ENCODE results near the gene SON. TPM values are rescaled to one million over a fixed set of nuclear protein-coding genes. Genes with fewer than 3 reads are reported as not detected.

SON gene
- total RNA-seq, 1 donor from 2014 or later: 95.0 TPM

DNA sequence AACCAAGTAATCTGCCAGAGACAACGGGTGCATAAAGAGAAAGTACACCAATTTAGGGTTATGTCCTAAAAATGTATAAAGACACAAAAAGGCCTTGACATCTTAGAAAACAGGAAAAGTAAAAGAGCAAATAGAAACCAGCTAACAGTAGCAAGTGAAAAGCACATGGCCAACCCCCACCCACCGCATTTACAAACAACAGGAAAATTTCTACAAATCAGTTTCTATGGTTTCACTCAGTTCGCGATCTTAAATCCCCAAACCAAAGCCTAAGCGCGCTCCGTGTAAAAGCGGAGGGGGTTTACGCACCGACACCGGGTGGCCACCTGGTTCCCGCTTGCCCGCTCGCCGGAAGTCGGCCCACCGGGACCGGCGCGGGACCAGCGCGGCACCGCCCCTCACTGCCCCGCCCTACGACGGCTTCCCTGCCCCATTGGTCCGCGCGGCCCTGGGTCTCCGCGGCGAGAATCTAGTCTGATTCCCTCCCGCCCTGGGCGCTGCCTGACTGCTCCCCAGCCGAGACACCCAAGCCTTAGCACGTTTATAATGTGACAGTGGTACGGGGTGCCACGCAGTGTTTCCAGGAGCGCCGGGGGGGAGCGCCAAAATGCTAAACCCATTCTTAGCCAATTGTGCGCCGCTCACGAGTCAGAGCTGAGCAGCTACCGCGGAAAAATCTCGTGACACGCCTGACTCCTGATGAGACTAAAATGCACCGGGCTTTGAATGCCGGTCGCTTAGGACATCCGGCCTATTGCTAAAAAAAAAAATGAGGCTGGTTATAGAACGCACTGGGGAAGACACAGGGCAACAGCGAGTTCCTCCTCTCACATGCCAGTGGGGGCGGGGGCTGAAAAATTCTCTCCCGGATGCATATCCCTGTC lies 840 bp upstream of the SON start, which contains the start of gene GART:
TSS of gene GART (minus strand) at position 362 of the 884 bp plus-strand sequence. CDS start 2,802 bp downstream, outside the sequence.
- DNase-seq (ENCODE audit: low spot score in 2 of 2) (peak; percentile 66 to 69), FAIRE-seq (no peak)

DNA sequence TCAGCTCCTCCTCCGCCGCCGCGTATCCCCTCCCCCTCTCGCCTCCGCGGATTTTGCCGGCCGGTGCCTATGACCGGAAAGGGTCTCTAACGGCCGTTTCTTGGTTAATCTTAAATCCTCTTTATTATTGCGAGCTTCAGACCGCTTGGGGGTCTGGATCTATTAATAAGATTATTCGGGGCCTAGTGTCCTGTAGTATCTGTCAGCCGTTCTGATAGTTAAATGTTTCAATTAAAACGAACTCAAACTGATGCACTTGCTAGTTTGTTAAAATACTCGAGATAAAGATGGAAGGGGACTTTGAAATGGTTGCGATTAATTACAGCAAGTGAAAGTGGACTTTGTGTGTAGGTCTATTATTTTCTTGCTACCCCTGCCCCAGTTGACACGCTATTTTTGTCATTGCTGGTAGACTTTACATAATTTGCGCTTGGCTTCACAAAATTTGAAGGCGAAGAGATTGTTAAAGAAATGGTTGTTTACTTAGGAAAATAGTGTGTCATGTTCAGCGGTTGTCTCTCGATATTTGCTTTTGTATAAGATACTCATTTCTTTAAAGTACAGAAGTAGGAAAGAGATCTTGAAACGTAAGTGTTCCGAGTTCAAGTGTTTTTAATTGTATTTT lies 779 bp downstream of the SON start:
- DNase-seq (ENCODE audit: low spot score in 2 of 2): no peak
- FAIRE-seq: no peak

DNA sequence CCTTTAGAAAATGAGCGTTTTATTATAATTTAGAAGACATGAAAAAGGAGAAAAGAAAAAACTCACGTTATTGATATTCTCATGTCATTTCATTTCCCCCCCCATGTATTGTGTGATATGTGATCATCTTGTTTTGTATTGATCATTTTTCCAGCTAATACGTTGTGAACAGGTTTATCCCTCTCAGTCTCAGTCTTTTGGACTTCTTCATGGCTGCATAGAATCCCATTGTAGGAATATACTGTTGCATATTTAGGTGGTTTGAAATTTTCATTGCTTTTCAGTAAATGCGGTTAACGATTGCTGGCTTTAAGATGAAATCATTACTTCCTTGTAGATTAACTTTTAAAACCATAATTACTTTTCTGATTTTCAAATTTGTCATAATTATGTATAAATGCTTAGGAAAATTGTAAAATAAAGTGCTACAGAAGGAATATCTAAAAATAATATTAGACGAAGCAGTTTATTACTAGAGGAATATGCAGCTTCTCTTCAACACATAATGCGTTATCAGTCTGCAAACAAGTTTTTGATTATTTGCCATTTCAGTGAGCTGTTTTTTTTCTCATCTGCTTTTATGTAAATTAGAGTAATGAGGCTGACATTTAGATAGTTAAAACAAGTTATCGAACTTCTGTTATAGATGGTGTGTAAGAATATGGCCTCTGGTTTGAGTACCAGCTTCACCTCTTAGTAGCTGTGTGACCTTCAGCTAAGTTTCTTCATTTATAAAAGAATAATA lies 1.8 kb downstream of the SON start:
- FAIRE-seq (no peak), DNase-seq (ENCODE audit: low spot score in 2 of 2) (no peak)

DNA sequence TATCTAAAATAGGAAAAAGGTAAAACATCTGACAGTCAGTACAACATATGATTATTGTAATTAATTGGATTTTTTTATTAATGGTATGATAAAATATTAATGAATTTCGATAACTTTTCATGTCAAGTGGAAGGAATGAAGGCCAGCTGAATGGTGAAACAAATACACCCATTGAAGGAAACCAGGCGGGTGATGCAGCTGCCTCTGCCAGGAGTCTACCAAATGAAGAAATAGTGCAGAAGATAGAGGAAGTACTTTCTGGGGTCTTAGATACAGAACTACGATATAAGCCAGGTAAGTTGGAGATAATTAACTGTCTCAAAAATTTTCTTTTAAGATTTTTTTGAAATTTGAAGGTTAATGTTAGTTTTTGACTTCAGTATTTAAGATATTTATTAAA lies 3.2 kb downstream of the SON start:
- FAIRE-seq: no peak

DNA sequence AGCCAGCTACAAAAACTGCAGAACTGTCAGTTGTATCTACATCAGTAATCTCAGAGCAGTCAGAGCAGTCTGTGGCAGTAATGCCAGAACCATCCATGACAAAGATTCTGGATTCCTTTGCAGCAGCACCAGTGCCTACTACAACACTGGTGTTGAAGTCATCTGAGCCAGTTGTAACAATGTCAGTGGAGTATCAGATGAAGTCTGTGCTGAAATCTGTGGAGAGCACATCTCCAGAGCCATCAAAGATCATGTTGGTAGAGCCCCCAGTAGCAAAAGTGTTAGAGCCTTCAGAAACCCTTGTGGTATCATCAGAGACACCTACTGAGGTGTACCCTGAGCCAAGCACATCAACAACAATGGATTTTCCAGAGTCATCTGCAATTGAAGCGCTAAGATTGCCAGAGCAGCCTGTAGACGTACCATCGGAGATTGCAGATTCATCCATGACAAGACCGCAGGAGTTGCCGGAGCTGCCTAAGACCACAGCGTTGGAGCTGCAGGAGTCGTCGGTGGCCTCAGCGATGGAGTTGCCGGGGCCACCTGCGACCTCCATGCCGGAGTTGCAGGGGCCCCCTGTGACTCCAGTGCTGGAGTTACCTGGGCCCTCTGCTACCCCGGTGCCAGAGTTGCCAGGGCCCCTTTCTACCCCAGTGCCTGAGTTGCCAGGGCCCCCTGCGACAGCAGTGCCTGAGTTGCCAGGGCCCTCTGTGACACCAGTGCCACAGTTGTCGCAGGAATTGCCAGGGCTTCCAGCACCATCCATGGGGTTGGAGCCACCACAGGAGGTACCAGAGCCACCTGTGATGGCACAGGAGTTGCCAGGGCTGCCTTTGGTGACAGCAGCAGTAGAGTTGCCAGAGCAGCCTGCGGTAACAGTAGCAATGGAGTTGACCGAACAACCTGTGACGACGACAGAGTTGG lies 7.3 kb downstream of the SON start:
- no peak for FAIRE-seq
- DNase-seq (ENCODE audit: low spot score in 2 of 2): no peak

More for the DNA sequence above, 3.2 kb downstream of the SON start:
- no peak for DNase-seq (ENCODE audit: low spot score in 2 of 2)

DNA sequence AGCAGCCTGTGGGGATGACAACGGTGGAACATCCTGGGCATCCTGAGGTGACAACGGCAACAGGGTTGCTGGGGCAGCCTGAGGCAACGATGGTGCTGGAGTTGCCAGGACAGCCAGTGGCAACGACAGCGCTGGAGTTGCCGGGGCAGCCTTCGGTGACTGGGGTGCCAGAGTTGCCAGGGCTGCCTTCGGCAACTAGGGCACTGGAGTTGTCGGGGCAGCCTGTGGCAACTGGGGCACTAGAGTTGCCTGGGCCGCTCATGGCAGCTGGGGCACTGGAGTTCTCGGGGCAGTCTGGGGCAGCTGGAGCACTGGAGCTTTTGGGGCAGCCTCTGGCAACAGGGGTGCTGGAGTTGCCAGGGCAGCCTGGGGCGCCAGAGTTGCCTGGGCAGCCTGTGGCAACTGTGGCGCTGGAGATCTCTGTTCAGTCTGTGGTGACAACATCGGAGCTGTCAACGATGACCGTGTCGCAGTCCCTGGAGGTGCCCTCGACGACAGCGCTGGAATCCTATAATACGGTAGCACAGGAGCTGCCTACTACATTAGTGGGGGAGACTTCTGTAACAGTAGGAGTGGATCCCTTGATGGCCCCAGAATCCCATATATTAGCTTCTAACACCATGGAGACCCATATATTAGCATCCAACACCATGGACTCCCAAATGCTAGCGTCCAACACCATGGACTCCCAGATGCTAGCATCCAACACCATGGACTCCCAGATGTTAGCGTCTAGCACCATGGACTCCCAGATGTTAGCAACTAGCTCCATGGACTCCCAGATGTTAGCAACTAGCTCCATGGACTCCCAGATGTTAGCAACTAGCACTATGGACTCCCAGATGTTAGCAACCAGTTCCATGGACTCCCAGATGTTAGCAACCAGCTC lies 8.2 kb downstream of the SON start:
- no peak for FAIRE-seq

DNA sequence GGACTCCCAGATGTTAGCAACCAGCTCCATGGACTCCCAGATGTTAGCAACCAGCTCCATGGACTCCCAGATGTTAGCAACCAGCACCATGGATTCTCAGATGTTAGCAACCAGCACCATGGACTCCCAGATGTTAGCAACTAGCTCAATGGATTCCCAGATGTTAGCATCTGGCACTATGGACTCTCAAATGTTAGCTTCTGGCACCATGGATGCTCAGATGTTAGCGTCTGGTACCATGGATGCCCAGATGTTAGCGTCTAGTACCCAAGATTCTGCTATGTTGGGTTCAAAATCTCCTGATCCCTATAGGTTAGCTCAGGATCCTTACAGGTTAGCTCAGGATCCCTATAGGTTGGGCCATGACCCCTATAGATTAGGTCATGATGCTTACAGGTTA lies 8.8 kb downstream of the SON start:
- FAIRE-seq: no peak
- no peak for DNase-seq (ENCODE audit: low spot score in 2 of 2)

More for the DNA sequence above, 8.2 kb downstream of the SON start:
- no peak for DNase-seq (ENCODE audit: low spot score in 2 of 2)

DNA sequence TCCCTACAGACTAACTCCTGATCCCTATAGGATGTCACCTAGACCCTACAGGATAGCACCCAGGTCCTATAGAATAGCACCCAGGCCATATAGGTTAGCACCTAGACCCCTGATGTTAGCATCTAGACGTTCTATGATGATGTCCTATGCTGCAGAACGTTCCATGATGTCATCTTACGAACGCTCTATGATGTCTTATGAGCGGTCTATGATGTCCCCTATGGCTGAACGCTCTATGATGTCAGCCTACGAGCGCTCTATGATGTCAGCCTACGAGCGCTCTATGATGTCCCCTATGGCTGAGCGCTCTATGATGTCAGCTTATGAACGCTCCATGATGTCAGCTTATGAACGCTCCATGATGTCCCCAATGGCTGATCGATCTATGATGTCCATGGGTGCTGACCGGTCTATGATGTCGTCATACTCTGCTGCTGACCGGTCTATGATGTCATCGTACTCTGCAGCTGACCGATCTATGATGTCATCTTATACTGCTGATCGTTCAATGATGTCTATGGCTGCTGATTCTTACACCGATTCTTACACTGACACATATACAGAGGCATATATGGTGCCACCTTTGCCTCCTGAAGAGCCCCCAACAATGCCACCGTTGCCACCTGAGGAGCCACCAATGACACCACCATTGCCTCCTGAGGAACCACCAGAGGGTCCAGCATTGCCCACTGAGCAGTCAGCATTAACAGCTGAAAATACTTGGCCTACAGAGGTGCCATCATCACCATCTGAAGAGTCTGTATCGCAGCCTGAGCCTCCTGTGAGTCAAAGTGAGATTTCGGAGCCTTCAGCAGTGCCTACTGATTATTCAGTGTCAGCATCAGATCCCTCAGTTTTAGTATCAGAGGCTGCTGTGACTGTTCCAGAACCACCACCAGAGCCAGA lies 9.5 kb downstream of the SON start:
- FAIRE-seq: no peak
- no peak for DNase-seq (ENCODE audit: low spot score in 2 of 2)

DNA sequence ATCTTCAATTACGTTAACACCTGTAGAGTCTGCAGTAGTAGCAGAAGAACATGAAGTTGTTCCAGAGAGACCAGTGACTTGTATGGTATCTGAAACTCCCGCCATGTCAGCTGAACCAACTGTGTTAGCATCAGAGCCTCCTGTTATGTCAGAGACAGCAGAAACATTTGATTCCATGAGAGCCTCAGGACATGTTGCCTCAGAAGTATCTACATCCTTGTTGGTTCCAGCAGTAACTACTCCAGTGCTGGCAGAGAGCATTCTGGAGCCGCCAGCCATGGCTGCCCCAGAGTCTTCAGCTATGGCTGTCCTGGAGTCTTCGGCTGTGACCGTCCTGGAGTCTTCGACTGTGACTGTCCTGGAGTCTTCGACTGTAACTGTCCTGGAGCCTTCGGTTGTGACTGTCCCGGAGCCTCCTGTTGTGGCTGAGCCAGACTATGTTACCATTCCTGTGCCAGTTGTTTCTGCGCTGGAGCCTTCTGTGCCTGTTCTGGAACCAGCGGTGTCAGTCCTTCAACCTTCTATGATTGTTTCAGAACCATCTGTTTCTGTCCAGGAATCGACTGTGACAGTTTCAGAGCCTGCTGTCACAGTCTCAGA lies 10.3 kb downstream of the SON start:
- FAIRE-seq (no peak), DNase-seq (ENCODE audit: low spot score in 2 of 2) (no peak)

DNA sequence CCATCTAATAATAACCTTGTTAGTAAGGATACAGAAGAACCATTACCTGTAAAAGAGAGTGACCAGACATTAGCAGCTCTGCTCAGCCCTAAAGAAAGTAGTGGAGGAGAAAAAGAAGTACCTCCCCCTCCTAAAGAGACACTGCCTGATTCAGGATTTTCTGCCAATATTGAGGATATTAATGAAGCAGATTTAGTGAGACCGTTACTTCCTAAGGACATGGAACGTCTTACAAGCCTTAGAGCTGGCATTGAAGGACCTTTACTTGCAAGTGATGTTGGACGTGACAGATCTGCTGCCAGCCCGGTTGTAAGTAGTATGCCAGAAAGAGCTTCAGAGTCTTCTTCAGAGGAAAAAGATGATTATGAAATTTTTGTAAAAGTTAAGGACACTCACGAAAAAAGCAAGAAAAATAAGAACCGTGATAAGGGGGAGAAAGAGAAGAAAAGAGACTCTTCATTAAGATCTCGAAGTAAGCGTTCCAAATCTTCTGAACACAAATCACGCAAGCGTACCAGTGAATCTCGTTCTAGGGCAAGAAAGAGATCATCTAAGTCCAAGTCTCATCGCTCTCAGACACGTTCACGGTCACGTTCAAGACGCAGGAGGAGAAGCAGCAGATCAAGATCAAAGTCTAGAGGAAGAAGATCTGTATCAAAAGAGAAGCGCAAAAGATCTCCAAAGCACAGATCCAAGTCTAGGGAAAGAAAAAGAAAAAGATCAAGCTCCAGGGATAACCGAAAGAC lies 11.6 kb downstream of the SON start:
- DNase-seq (ENCODE audit: low spot score in 2 of 2) (no peak), FAIRE-seq (no peak)

DNA sequence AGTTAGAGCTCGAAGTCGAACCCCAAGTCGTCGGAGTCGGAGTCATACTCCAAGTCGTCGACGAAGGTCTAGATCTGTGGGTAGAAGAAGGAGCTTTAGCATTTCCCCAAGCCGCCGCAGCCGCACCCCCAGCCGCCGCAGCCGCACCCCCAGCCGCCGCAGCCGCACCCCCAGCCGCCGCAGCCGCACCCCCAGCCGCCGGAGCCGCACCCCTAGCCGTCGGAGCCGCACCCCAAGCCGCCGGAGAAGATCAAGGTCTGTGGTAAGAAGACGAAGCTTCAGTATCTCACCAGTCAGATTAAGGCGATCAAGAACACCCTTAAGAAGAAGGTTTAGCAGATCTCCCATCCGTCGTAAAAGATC lies 12.1 kb downstream of the SON start:
- DNase-seq (ENCODE audit: low spot score in 2 of 2): no peak
- FAIRE-seq: no peak

DNA sequence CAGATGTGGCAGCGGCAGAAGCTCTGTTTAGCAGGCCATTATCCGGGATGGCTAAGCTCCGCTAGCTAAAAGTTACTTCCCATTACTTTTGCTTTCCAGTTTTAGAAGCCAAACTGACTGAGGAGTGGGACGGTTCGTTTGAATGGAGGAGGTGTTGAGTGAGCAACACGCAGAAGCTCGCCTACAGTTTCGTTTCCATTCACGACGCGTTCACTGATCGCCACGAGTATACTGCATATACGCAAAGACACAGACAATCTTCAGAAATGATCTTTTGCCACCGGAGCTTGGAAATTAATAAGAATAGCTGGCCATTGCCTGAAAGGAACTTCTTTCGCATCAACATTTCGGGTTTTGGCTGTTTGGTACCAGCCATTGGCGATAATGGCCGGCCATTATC lies 14.6 kb downstream of the SON start:
- no peak for DNase-seq (ENCODE audit: low spot score in 2 of 2)
- no peak for FAIRE-seq

DNA sequence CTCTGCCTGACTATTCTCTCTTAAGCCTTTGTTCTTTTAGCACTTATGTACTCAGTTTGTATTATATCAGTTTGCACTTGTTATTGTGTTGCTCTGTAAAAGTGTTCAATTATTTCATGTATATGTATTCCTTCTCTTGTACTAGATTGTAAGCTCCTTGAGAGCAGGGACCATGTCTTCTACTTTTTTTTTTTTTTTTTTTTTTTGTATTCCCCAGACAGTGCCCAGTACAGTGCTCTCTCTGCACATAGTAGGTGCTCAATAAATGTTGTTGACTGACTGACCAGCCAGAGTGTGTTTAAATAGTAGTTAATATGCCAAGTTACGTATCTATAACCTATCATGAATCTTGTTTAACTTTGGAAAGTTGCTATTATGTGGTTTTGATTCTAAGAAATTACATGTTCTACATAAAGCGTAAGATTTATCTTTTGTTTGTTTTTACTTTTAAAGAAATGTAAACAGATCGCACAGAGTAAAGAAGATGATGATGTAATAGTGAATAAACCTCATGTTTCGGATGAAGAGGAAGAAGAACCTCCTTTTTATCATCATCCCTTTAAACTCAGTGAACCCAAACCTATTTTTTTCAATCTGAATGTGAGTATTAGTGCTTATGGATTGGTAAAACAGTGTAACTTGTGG lies 16.1 kb downstream of the SON start:
- no peak for FAIRE-seq
- no peak for DNase-seq (ENCODE audit: low spot score in 2 of 2)

DNA sequence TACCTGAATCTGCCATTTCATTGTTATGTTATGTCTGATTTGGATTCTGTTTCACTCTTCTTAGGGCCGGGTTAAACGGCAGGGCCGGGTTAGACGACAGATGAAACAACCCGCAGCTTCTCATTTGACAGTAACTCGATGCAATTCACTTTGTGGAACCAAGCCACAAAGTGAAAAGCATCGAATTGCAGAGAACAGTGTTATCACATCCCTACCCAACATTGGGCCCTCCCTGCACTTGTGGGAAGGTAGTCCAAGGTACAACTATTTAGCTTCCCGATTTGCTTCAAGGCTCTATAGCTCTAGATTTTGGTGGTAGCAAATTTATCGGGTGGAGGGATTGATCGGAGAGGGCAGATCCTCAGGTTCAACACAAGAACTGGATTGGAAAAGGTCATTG lies 17.0 kb downstream of the SON start:
- no peak for FAIRE-seq
- no peak for DNase-seq (ENCODE audit: low spot score in 2 of 2)

DNA sequence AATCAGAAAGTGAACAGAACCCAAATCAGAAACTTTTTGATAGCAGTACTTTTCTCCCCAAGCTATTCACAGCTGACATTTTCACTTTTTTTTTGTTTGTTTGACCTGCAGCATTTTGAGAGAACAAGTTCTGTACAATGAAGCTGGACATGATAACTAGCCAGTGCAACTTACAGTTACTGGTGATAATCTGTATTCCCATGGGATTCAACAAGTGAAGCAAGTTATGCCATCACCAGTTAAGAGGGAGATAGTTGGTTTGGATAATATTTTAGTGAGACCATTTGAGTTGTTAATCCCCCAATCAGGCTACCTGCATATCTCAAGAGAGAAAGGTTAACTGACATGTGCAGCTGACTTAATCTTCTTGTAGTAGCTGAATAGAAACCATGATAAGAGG lies 18.1 kb downstream of the SON start:
- FAIRE-seq: no peak
- DNase-seq (ENCODE audit: low spot score in 2 of 2): no peak

DNA sequence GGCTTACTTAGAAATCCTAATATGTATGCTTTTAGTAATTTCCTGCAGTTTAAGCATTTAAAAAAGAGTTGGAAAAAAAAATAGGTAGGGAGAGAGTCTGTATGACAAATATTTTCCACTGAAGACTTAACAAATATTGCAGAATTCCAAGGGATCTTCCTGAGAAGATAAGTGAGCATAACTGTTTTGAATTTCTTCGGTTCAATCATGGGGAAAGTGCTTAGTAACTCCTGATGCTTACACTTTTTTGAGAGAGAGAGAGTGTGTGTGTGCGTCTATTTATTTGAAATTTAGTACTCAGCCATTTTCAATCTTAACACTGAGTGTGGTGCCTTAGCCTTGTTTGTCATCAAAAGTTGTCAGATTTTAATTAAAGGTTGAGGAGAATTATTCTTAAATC lies 18.5 kb downstream of the SON start:
- DNase-seq (ENCODE audit: low spot score in 2 of 2) (no peak), FAIRE-seq (no peak)

DNA sequence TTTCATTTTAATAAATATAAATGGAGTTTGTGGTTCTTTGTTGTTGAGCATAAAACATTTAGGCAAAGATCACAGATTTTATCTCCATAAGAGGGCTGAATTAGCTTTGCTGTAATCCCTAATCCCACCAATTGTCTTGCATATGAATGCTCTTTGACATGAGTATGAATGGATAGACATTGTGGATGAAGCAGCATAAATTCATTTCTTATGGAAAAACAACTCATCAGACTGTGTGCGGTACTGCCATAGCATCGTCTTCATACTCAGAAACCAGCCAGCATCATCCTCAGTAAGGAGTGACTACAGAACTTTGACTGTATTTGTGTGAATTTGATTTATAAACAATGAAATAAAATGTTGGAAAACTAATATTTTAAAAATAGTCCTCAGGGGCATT lies 19.6 kb downstream of the SON start:
- DNase-seq (ENCODE audit: low spot score in 2 of 2) (no peak), FAIRE-seq (no peak)
